ACC112 (cell line): ENCODE data around the gene COA1.

ENCODE experiments used
- H2AFZ ChIP-seq: fragments of 200-600 bp; sonication (generic); one replicate; pipeline ENCODE4 v1.6.0; 2017; ENCODE audit warnings: antibody characterized with exemption, low read length; ENCODE audit not compliant: unreplicated experiment
- H3K27ac ChIP-seq: fragments of 200-600 bp; sonication (generic); 2 replicates; pipeline ENCODE4 v1.5.1; 2014; ENCODE audit warnings: low read depth, mild to moderate bottlenecking, antibody characterized with exemption, low read length, moderate library complexity
- H3K27me3 ChIP-seq: fragments of 200-600 bp; sonication (generic); 2 replicates; pipeline ENCODE4 v1.6.1; 2014; ENCODE audit warnings: mild to moderate bottlenecking, antibody characterized with exemption, low read length, moderate library complexity, mixed read lengths; ENCODE audit not compliant: insufficient read depth
- H3K36me3 ChIP-seq: fragments of 200-600 bp; sonication (generic); 2 replicates; pipeline ENCODE4 v1.6.1; 2016; ENCODE audit warnings: mild to moderate bottlenecking, antibody characterized with exemption, low read length, moderate library complexity, mixed read lengths; ENCODE audit not compliant: insufficient read depth
- H3K4me1 ChIP-seq: fragments of 200-600 bp; sonication (generic); one replicate; pipeline ENCODE4 v1.6.1; 2016; ENCODE audit warnings: low read length, mixed read lengths; ENCODE audit not compliant: insufficient read depth, unreplicated experiment, control insufficient read depth
- H3K4me3 ChIP-seq: fragments of 200-600 bp; sonication (generic); 2 replicates; pipeline ENCODE4 v1.5.1; 2014; ENCODE audit warnings: mild to moderate bottlenecking, low read depth, low read length
- H3K79me2 ChIP-seq: fragments of 200-600 bp; sonication (generic); one replicate; pipeline ENCODE4 v1.6.0; 2016; ENCODE audit warnings: low read length; ENCODE audit not compliant: control insufficient read depth, unreplicated experiment, insufficient read depth

Gene COA1

DNA sequence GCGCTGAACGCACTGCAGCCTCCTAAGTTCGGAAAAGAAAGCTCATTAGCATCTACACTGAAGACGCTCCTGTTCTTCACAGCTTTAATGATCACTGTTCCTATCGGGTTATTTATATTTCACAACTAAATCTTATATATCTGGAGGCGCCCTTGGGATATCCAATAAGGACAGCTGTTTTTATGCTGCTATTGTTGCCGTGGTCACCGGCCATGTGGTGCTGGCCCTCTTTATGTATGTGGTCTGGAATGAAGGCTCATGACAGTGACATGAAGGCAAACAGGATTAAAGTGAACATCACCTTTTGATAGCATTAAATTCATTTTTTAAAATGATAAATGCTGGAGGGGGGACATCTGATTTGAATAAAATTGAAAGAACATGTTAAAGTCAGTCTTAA is 38.0 kb upstream of the COA1 start:
- no peak overlapping the region for H3K4me3 ChIP-seq
- H3K27ac ChIP-seq, result no peak overlapping the region
- H2AFZ ChIP-seq, result no peak overlapping the region
- H3K36me3 ChIP-seq, result 0 out of 2 replicates have a peak, but pooled peaks cover 2% of the 10 kb centered on the region
- H3K79me2 ChIP-seq, result peaks cover 20% of the 10 kb centered on the region
- peaks cover 19% of the 10 kb centered on the region for H3K4me1 ChIP-seq
- no peaks in the 10 kb centered on the region for H3K27me3 ChIP-seq

DNA sequence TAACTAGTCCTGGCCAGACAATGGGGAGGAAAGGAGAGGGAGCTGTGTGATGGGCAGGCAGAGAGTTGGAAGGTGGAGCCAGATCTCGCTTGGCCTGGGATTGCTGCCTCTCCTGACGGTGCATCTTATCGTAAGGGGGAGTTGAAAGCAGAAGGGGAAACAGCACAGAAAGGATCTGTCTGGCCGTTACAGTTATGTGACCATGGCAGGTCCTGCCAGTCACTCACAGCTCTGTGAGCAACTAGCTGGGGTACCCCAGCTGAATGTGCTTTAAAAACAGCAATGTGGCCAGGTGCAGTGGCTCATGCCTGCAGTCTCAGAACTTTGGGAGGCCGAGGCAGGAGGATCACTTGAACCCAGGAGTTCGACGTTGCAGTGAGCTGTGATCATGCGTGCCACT is 37.2 kb upstream of the COA1 start:
- Histone ChIP-seq H3K4me1 (peaks cover 25% of the 10 kb centered on the region), H3K27me3 (no peaks in the 10 kb centered on the region), H2AFZ (no peak overlapping the region), H3K27ac (no peak overlapping the region), H3K79me2 (peaks cover 20% of the 10 kb centered on the region), H3K36me3 (no peaks in the 10 kb centered on the region), H3K4me3 (no peak overlapping the region)

DNA sequence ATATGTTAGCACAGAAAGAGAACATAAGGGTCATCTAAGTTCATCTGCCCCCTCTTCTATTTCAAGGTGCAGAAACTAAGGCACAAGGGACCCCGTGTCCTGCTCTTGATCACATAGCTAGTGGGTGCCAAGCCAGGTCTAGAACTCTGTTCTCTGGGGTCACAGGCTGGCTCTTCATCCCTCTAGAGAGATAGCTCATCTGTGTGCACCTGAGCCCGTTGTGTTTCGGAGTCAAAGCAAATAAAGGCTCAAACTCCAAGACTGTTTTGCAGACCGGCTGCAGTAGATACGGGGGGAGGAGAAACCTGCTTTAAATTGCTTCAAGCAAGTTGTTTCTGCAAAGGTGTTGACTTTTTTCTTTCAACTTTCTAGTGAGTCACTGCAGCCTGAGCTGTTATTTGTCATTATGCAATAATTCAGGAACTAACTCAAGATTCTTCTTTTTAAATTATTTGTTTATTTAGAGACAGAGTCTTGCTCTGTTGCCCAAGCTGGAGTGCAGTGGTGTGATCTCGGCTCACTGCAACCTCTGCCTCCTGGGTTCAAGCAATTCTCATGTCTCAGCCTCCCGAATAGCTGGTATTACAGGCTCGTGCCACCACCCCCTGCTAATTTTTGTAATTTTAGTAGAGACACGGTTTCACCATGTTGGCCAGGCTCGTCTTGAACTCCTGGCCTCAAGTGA is 35.6 kb upstream of the COA1 start:
- no peak overlapping the region for H3K4me3 ChIP-seq
- H3K36me3 ChIP-seq, result no peaks in the 10 kb centered on the region
- H2AFZ ChIP-seq, result no peak overlapping the region
- no peak overlapping the region for H3K27ac ChIP-seq
- H3K4me1 ChIP-seq, result peaks cover 25% of the 10 kb centered on the region
- H3K27me3 ChIP-seq, result no peaks in the 10 kb centered on the region
- peaks cover 23% of the 10 kb centered on the region for H3K79me2 ChIP-seq

DNA sequence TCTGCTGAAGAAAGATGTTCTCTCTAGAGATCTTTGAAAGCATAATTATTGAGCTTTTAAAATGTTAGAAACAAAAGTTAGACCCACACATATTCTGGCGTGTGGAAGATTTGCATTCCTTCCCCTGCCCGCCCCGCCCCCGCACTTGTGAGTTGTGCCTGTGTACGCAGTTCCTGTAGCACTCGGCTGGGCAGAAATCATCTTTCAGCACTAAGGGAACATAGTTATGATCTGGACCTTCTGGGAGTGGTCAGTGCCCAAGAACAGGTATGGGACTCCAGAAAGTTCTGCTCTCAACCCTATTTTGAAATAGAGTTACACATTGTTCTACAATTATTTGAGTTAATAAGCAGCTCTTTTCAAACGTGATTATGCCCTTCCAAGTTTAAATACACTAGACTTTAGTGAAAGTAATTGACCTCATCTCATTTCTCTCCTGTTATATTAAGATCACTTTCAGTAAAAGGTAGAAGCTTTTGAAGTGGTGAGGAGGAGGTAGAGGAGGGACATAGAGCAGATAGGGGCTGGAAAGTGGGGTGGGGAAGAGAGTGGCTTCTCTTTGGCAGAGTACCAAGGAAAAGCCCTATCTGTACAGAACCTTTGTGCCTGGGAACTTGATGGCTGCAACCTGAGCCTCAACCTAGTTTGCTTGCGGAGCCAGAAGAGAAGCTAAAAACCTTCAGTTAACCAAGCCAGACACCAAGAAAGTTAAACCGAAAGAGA is 34.9 kb upstream of the COA1 start:
- H2AFZ ChIP-seq, result no peak overlapping the region

DNA sequence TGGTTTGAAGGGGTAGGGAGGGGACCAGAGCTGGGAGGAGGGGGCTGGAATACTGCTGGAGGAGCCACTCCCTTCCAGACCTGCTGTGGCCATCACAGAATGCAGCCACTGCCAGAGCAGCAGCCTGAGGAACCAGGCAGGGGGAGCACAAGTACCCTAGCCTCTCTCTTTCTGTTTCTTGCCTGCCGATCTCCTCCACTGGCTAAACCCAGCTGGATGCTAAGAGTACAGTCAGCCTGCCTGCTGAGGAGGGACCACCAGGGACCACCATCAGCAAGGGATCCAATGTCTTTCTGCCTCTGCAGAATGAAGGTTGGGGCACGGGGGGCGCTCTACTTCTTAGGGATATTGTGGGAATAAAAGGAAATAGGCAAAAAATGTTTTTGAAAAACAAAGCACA is 33.9 kb upstream of the COA1 start:
- Histone ChIP-seq H3K27me3 (no peaks in the 10 kb centered on the region), H2AFZ (no peak overlapping the region), H3K36me3 (no peaks in the 10 kb centered on the region), H3K27ac (no peak overlapping the region), H3K4me3 (no peak overlapping the region), H3K79me2 (peaks cover 18% of the 10 kb centered on the region), H3K4me1 (peaks cover 25% of the 10 kb centered on the region)

More for the DNA sequence above, 34.9 kb upstream of the COA1 start:
- Histone ChIP-seq H3K4me1 (peaks cover 25% of the 10 kb centered on the region), H3K79me2 (peaks cover 23% of the 10 kb centered on the region), H3K27ac (0 out of 2 replicates have a peak overlapping the region, but pooled peaks have one; percentile 12), H3K4me3 (no peak overlapping the region), H3K27me3 (no peaks in the 10 kb centered on the region), H3K36me3 (no peaks in the 10 kb centered on the region)

DNA sequence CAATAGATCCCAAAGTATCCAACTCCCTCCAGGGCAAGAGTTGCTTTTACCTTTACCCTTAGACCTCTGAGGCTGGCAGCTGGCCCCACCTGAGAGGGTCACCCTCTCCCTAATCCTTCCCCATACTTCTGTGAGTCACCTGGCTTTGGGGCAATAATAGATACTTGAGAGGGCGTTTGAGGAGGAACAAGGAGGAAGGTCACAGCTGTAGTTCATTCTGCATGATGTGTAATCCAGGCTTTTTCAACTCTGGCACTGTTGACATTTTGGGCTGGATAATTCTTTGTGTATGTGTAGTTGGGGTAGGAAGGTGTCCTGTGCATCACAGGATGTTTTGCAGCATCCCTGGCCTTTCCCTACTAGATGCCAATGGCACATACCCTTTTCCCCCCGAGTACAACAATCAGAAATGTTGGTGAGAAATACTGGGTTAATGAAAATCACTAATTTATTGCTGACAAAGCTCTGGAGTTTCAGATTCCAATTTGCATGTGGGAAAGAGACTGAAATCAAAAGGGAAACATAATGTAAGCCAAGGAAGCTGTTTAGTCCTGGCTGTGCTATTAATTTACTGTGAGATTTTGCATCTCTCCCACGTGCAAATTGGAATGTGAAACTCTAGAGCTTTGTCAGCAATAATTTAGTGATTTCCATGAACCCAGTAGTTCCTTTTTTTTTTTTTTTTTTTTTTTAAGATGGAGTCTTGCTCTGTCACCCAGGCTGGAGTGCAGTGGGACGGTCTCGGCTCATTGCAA is 32.8 kb upstream of the COA1 start:
- Histone ChIP-seq H3K36me3 (no peaks in the 10 kb centered on the region), H3K79me2 (peaks cover 18% of the 10 kb centered on the region), H3K27me3 (no peaks in the 10 kb centered on the region), H3K4me1 (peaks cover 30% of the 10 kb centered on the region), H3K4me3 (no peak overlapping the region), H2AFZ (no peak overlapping the region), H3K27ac (no peak overlapping the region)

DNA sequence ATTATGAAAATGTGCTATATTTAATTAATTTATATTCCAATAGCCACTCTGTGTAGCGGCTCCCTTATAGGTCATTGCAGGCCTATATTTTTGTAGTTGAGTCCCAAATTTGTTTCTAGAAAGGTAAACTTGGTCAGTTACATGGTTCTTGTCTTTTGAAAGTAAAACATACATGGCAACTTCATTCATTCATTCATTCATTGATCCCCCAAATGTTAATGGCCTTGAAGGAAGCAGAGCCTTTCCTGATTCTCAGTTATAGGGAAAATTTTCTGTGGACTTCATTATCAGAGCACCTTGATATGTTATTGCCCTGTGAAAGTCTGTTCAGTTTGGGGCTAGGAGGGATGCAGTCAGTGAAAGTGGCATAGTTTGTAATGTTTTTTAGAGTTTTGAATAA is 32.1 kb upstream of the COA1 start:
- no peaks in the 10 kb centered on the region for H3K27me3 ChIP-seq
- H3K4me1 ChIP-seq, result peaks cover 37% of the 10 kb centered on the region
- H3K27ac ChIP-seq, result no peak overlapping the region
- H3K36me3 ChIP-seq, result no peaks in the 10 kb centered on the region
- no peak overlapping the region for H2AFZ ChIP-seq
- peaks cover 14% of the 10 kb centered on the region for H3K79me2 ChIP-seq
- no peak overlapping the region for H3K4me3 ChIP-seq

DNA sequence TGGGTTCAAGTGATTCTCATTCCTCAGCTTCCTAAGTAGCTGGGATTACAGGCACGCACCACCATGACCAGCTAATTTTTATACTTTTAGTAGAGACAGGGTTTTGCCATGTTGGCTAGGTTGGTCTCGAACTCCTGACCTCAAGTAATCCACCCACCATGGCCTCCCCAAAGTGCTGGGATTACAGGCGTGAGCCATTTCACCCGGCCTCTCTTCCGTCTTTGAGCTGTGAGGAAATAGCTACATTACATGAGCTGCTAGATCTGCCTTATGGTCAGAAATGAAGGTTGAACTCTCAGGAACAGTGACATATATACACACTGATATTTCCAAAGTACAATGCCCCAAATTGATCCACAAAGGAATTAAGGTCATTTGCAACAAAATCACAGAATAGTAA is 31.5 kb upstream of the COA1 start:
- peaks cover 14% of the 10 kb centered on the region for H3K79me2 ChIP-seq

DNA sequence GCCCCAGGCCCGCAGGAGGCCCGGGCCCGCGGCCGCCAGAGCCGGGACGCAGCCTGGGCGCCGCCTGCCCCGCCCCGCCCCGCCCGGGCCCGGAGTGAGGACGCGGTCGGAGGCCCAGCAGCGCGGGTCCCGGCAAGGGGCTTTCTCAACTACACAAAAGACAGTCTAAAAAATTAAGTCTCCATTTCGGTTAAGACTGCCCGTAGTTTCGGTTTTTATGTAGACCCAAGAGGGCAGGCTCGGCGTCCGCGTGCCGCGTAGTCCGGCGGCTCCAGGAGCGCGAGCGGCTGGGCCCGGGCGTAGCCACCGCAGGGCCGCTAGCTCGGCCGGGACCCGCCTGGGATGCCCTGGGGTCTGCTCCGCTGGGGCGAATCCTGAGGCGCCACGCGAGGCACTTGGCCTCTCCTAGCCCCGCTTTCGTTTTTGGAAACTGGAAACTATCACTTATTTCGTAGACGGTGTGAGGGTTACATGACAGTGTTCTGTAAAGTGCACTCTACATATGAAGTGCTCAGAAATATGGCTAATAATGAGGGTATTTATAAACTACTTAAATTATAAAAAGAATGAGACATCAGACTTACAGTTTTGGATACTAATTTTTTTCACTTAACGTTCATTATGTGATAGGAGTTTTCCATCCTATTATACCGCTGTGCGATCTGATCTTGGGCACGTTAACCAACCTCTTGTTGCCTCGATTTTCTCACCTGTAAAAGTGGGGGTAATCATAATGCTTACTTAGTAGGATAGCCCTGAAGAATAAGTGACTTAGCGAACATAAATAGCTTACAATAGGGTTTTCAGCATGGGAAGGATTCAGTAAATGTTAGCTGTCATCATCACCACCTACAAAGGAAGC is 29.7 kb upstream of the COA1 start:
- H2AFZ ChIP-seq, result peak overlapping the region; percentile 89
- H3K4me1 ChIP-seq, result peaks cover 26% of the 10 kb centered on the region
- peak overlapping the region; percentile 33; the same call in 1 of the 2 replicates for H3K27ac ChIP-seq
- no peaks in the 10 kb centered on the region for H3K36me3 ChIP-seq
- no peaks in the 10 kb centered on the region for H3K27me3 ChIP-seq
- H3K79me2 ChIP-seq, result peaks cover 14% of the 10 kb centered on the region
- H3K4me3 ChIP-seq, result peak overlapping the region; percentile 97

More for the DNA sequence above, 31.5 kb upstream of the COA1 start:
- H2AFZ ChIP-seq, result no peak overlapping the region
- peaks cover 41% of the 10 kb centered on the region for H3K4me1 ChIP-seq
- H3K27me3 ChIP-seq, result no peaks in the 10 kb centered on the region
- H3K27ac ChIP-seq, result no peak overlapping the region
- no peak overlapping the region for H3K4me3 ChIP-seq
- no peaks in the 10 kb centered on the region for H3K36me3 ChIP-seq
